ENCODE data around the gene MYRFL.
A peak's percentile ranks its signal among the peaks of the same experiment; 100 is the strongest.

MYRFL gene

GRCh38 chr12:69998922-69999321 is 173.9 kb downstream of the MYRFL start:
- DNase-seq (ENCODE audit: low spot score), result no peak
- Histone ChIP-seq H2BK120ac (ENCODE audit: low read depth, low read length) (no peak overlapping the region), H3K27ac (replicated peaks; ENCODE audit: low read length) (no peak overlapping the region), H3K79me1 (ENCODE audit: low read depth, low read length) (no peaks in the 10 kb centered on the region), H3K4me2 (ENCODE audit: insufficient read depth, low read length, poor library complexity, severe bottlenecking) (no peak overlapping the region), H3K18ac (ENCODE audit: low read length) (no peak overlapping the region), H3K4me3 (ENCODE audit: low read length in 2 of 2) (no peak overlapping the region), H3K27me3 (ENCODE audit: control insufficient read depth in 3 of 3, insufficient read depth in 3 of 3, low read depth in 1 of 3, low read length in 3 of 3) (no peaks in the 10 kb centered on the region), H3K4ac (ENCODE audit: low read length) (no peak overlapping the region), H3K9ac (ENCODE audit: low read depth, low read length, poor library complexity) (no peak overlapping the region), H4K91ac (ENCODE audit: low read depth, low read length, poor library complexity) (no peak overlapping the region), H3K14ac (ENCODE audit: low read length) (no peak overlapping the region), H2AFZ (ENCODE audit: low read length) (no peak overlapping the region), H3K9me3 (replicated peaks in 1 of 2; ENCODE audit: control insufficient read depth in 2 of 2, insufficient read depth in 1 of 2, low read depth in 1 of 2, low read length in 2 of 2) (no peaks in the 10 kb centered on the region), H3K36me3 (replicated peaks in 1 of 2; ENCODE audit: control insufficient read depth in 2 of 2, insufficient read depth in 2 of 2, low read length in 2 of 2) (no peaks in the 10 kb centered on the region), H4K8ac (ENCODE audit: low read depth, low read length) (no peak overlapping the region), H2BK15ac (ENCODE audit: low read length) (no peak overlapping the region), H3K23ac (ENCODE audit: low read depth, low read length, poor library complexity) (no peak overlapping the region), H2AK5ac (ENCODE audit: low read depth, low read length) (no peak overlapping the region), H2BK12ac (ENCODE audit: low read length) (no peak overlapping the region), H3K4me1 (ENCODE audit: control insufficient read depth in 2 of 2, insufficient read depth in 1 of 2, low read depth in 1 of 2, low read length in 2 of 2) (no peaks in the 10 kb centered on the region), H2BK5ac (ENCODE audit: low read length) (no peak overlapping the region)
- no CpG with 5 or more reads among the region's 2 CpGs for WGBS, 2 donors (ENCODE audit: extremely low coverage in 2 of 2, insufficient read length in 2 of 2, insufficient replicate concordance in 1 of 2)

- Histone ChIP-seq H3K4me1 (ENCODE audit: control insufficient read depth in 2 of 2, insufficient read depth in 1 of 2, low read depth in 1 of 2, low read length in 2 of 2) (no peaks in the 10 kb centered on the region), H2AFZ (ENCODE audit: low read length) (no peak overlapping the region), H3K79me1 (ENCODE audit: low read depth, low read length) (no peaks in the 10 kb centered on the region), H3K27ac (replicated peaks; ENCODE audit: low read length) (no peak overlapping the region), H4K91ac (ENCODE audit: low read depth, low read length, poor library complexity) (no peak overlapping the region), H3K9ac (ENCODE audit: low read depth, low read length, poor library complexity) (no peak overlapping the region), H3K18ac (ENCODE audit: low read length) (no peak overlapping the region), H3K4me2 (ENCODE audit: insufficient read depth, low read length, poor library complexity, severe bottlenecking) (no peak overlapping the region), H2AK5ac (ENCODE audit: low read depth, low read length) (no peak overlapping the region), H3K4me3 (ENCODE audit: low read length in 2 of 2) (no peak overlapping the region), H3K14ac (ENCODE audit: low read length) (no peak overlapping the region), H2BK5ac (ENCODE audit: low read length) (no peak overlapping the region), H2BK15ac (ENCODE audit: low read length) (no peak overlapping the region), H3K4ac (ENCODE audit: low read length) (no peak overlapping the region), H2BK12ac (ENCODE audit: low read length) (no peak overlapping the region), H3K9me3 (replicated peaks in 1 of 2; ENCODE audit: control insufficient read depth in 2 of 2, insufficient read depth in 1 of 2, low read depth in 1 of 2, low read length in 2 of 2) (no peaks in the 10 kb centered on the region), H3K27me3 (ENCODE audit: control insufficient read depth in 3 of 3, insufficient read depth in 3 of 3, low read depth in 1 of 3, low read length in 3 of 3) (no peaks in the 10 kb centered on the region), H2BK120ac (ENCODE audit: low read depth, low read length) (no peak overlapping the region), H3K36me3 (replicated peaks in 1 of 2; ENCODE audit: control insufficient read depth in 2 of 2, insufficient read depth in 2 of 2, low read length in 2 of 2) (no peaks in the 10 kb centered on the region), H3K23ac (ENCODE audit: low read depth, low read length, poor library complexity) (no peak overlapping the region), H4K8ac (ENCODE audit: low read depth, low read length) (no peak overlapping the region)
- no peak for DNase-seq (ENCODE audit: low spot score)
- no CpG with 5 or more reads among the region's 3 CpGs for WGBS, 2 donors (ENCODE audit: extremely low coverage in 2 of 2, insufficient read length in 2 of 2, insufficient replicate concordance in 1 of 2)
Measured at GRCh38 chr12:69999561-69999960, 174.5 kb downstream of the MYRFL start.

GRCh38 chr12:70002097-70002911 is 177.3 kb downstream of the MYRFL start:
- Histone ChIP-seq H3K36me3 (replicated peaks in 1 of 2; ENCODE audit: control insufficient read depth in 2 of 2, insufficient read depth in 2 of 2, low read length in 2 of 2) (no peaks in the 10 kb centered on the region), H3K4me1 (ENCODE audit: control insufficient read depth in 2 of 2, insufficient read depth in 1 of 2, low read depth in 1 of 2, low read length in 2 of 2) (peaks cover 0 to 4% of the 10 kb centered on the region in 2 donors), H3K27ac (replicated peaks; ENCODE audit: low read length) (no peak overlapping the region), H3K9me3 (replicated peaks in 1 of 2; ENCODE audit: control insufficient read depth in 2 of 2, insufficient read depth in 1 of 2, low read depth in 1 of 2, low read length in 2 of 2) (no peaks in the 10 kb centered on the region), H3K9ac (ENCODE audit: low read depth, low read length, poor library complexity) (no peak overlapping the region), H4K8ac (ENCODE audit: low read depth, low read length) (no peak overlapping the region), H2AFZ (ENCODE audit: low read length) (peak overlapping the region; percentile 43), H3K18ac (ENCODE audit: low read length) (peak overlapping the region; percentile 52), H3K79me1 (ENCODE audit: low read depth, low read length) (no peaks in the 10 kb centered on the region), H3K4me2 (ENCODE audit: insufficient read depth, low read length, poor library complexity, severe bottlenecking) (no peak overlapping the region), H2BK120ac (ENCODE audit: low read depth, low read length) (peak overlapping the region; percentile 81), H2BK12ac (ENCODE audit: low read length) (no peak overlapping the region), H3K27me3 (ENCODE audit: control insufficient read depth in 3 of 3, insufficient read depth in 3 of 3, low read depth in 1 of 3, low read length in 3 of 3) (no peaks in the 10 kb centered on the region), H3K4ac (ENCODE audit: low read length) (no peak overlapping the region), H3K14ac (ENCODE audit: low read length) (no peak overlapping the region), H2AK5ac (ENCODE audit: low read depth, low read length) (no peak overlapping the region), H2BK5ac (ENCODE audit: low read length) (peak overlapping the region; percentile 59), H3K4me3 (ENCODE audit: low read length in 2 of 2) (no peak overlapping the region), H3K23ac (ENCODE audit: low read depth, low read length, poor library complexity) (no peak overlapping the region), H2BK15ac (ENCODE audit: low read length) (no peak overlapping the region), H4K91ac (ENCODE audit: low read depth, low read length, poor library complexity) (peak overlapping the region; percentile 16)
- DNase-seq (ENCODE audit: low spot score), result no peak
- WGBS, 2 donors (ENCODE audit: extremely low coverage in 2 of 2, insufficient read length in 2 of 2, insufficient replicate concordance in 1 of 2), result no CpG with 5 or more reads among the region's 3 CpGs

- DNase-seq (ENCODE audit: low spot score), result no peak
- Histone ChIP-seq H2BK120ac (ENCODE audit: low read depth, low read length) (peak overlapping the region; percentile 81), H2AK5ac (ENCODE audit: low read depth, low read length) (no peak overlapping the region), H3K4me3 (ENCODE audit: low read length in 2 of 2) (no peak overlapping the region), H2BK12ac (ENCODE audit: low read length) (no peak overlapping the region), H2BK5ac (ENCODE audit: low read length) (peak overlapping the region; percentile 59), H3K9ac (ENCODE audit: low read depth, low read length, poor library complexity) (peak overlapping the region; percentile 82), H3K4me2 (ENCODE audit: insufficient read depth, low read length, poor library complexity, severe bottlenecking) (no peak overlapping the region), H2AFZ (ENCODE audit: low read length) (peak overlapping the region; percentile 43), H3K18ac (ENCODE audit: low read length) (peak overlapping the region; percentile 86), H3K23ac (ENCODE audit: low read depth, low read length, poor library complexity) (no peak overlapping the region), H3K27ac (replicated peaks; ENCODE audit: low read length) (no peak overlapping the region), H3K79me1 (ENCODE audit: low read depth, low read length) (no peaks in the 10 kb centered on the region), H3K36me3 (replicated peaks in 1 of 2; ENCODE audit: control insufficient read depth in 2 of 2, insufficient read depth in 2 of 2, low read length in 2 of 2) (no peaks in the 10 kb centered on the region), H3K27me3 (ENCODE audit: control insufficient read depth in 3 of 3, insufficient read depth in 3 of 3, low read depth in 1 of 3, low read length in 3 of 3) (no peaks in the 10 kb centered on the region), H4K8ac (ENCODE audit: low read depth, low read length) (no peak overlapping the region), H3K9me3 (replicated peaks in 1 of 2; ENCODE audit: control insufficient read depth in 2 of 2, insufficient read depth in 1 of 2, low read depth in 1 of 2, low read length in 2 of 2) (no peaks in the 10 kb centered on the region), H3K4ac (ENCODE audit: low read length) (no peak overlapping the region), H4K91ac (ENCODE audit: low read depth, low read length, poor library complexity) (peak overlapping the region; percentile 16), H3K4me1 (ENCODE audit: control insufficient read depth in 2 of 2, insufficient read depth in 1 of 2, low read depth in 1 of 2, low read length in 2 of 2) (peaks cover 0 to 4% of the 10 kb centered on the region in 2 donors), H2BK15ac (ENCODE audit: low read length) (no peak overlapping the region), H3K14ac (ENCODE audit: low read length) (no peak overlapping the region)
- WGBS, 2 donors (ENCODE audit: extremely low coverage in 2 of 2, insufficient read length in 2 of 2, insufficient replicate concordance in 1 of 2), result no CpG with 5 or more reads among the region's 6 CpGs
Measured at GRCh38 chr12:70002912-70003255, 177.9 kb downstream of the MYRFL start.
